NCI-H2107 (cell line): Measurements from ENCODE around the gene PEX6.
A peak's percentile ranks its signal among the peaks of the same experiment; 100 is the strongest.

ENCODE experiments used
- DNase-seq: peaks from one replicate; lab custom pipeline; 2025; lab: John Stamatoyannopoulos, UW

PEX6 gene

GRCh38 chr6:42993445-42993844, 14.5 kb upstream of the PEX6 start:
- DNase-seq = no peak

GRCh38 chr6:42989923-42990322, 10.9 kb upstream of the PEX6 start:
- no peak for DNase-seq

GRCh38 chr6:42988486-42989020, 9.6 kb upstream of the PEX6 start:
- DNase-seq = no peak

- no peak for DNase-seq
Measured at GRCh38 chr6:42987533-42988451, 8.8 kb upstream of the PEX6 start.

- no peak for DNase-seq
Measured at GRCh38 chr6:42984924-42985475, 6.0 kb upstream of the PEX6 start.

- DNase-seq = peak; percentile 90
Measured at GRCh38 chr6:42984001-42984923, 5.3 kb upstream of the PEX6 start, which contains the start of gene PPP2R5D. TSS of gene PPP2R5D (plus strand) at chr6:42984570. CDS start at chr6:42984678, 108 bp downstream.

GRCh38 chr6:42981836-42982235, 2.9 kb upstream of the PEX6 start:
- no peak for DNase-seq

GRCh38 chr6:42979523-42980177, 669 bp upstream of the PEX6 start:
- no peak for DNase-seq

GRCh38 chr6:42978487-42978838, 518 bp downstream of the PEX6 start:
- no peak for DNase-seq

- DNase-seq = no peak
Measured at GRCh38 chr6:42974919-42975505, 4.0 kb downstream of the PEX6 start.

- DNase-seq = no peak
Measured at GRCh38 chr6:42973926-42974325, 5.1 kb downstream of the PEX6 start.

GRCh38 chr6:42971746-42972327, 7.1 kb downstream of the PEX6 start:
- no peak for DNase-seq

GRCh38 chr6:42970871-42971612, 7.9 kb downstream of the PEX6 start:
- DNase-seq = no peak

GRCh38 chr6:42969934-42970333, 9.0 kb downstream of the PEX6 start:
- no peak for DNase-seq

GRCh38 chr6:42969431-42969830, 9.6 kb downstream of the PEX6 start:
- DNase-seq = no peak

- DNase-seq = no peak
Measured at GRCh38 chr6:42968783-42969182, 10.2 kb downstream of the PEX6 start.

- no peak for DNase-seq
Measured at GRCh38 chr6:42968126-42968701, 10.8 kb downstream of the PEX6 start.

- no peak for DNase-seq
Measured at GRCh38 chr6:42967228-42967627, 11.8 kb downstream of the PEX6 start.

GRCh38 chr6:42966571-42966970, 12.4 kb downstream of the PEX6 start:
- no peak for DNase-seq
